ENCODE results near the gene SRD5A3. TPM values are rescaled to one million over a fixed set of nuclear protein-coding genes. Genes with fewer than 3 reads are reported as not detected.

Gene SRD5A3
- total and polyA plus RNA-seq, 2 donors (not counting 3 experiments of a cell fraction or from before 2014, with no cell fraction given), result 23.6 to 24.3 TPM

GRCh38 chr4:55356991-55357461 lies 11.0 kb downstream of the SRD5A3 start:
- Histone ChIP-seq H3K9ac (replicated peaks; ENCODE audit: extremely low read depth, insufficient read depth, low read length) (no peak overlapping the region), H3K79me2 (ENCODE audit: control insufficient read depth, insufficient read depth, low read length) (no peaks in the 10 kb centered on the region), H3K36me3 (ENCODE audit: control insufficient read depth in 2 of 2, extremely low read depth in 1 of 2, insufficient read depth in 2 of 2, low read length in 2 of 2) (no peaks in the 10 kb centered on the region), H3K4me3 (replicated peaks in 1 of 3; ENCODE audit: insufficient read depth in 1 of 3, low read depth in 1 of 3, low read length in 3 of 3) (no peak overlapping the region), H3K27ac (ENCODE audit: insufficient read depth, low read depth, low read length) (no peak overlapping the region), H3K4me2 (ENCODE audit: insufficient read depth, low read length) (no peak overlapping the region), H2AFZ (ENCODE audit: low read depth, low read length) (no peak overlapping the region), H3K9me3 (replicated peaks; ENCODE audit: control insufficient read depth, insufficient read depth, low read length) (no peaks in the 10 kb centered on the region), H4K20me1 (replicated peaks; ENCODE audit: control insufficient read depth, extremely low read depth, insufficient read depth, low read length) (no peaks in the 10 kb centered on the region), H3K4me1 (ENCODE audit: control insufficient read depth, extremely low read depth, insufficient read depth, low read length) (peaks cover 19% of the 10 kb centered on the region), H3K27me3 (ENCODE audit: control insufficient read depth in 2 of 2, insufficient read depth in 2 of 2, low read length in 2 of 2) (no peaks in the 10 kb centered on the region), H3K9me1 (replicated peaks; ENCODE audit: control insufficient read depth, extremely low read depth, insufficient read depth, low read length) (no peaks in the 10 kb centered on the region)
- intact Hi-C loops (cut with micrococcal nuclease) (no loop called here), dilution Hi-C loops (cut with MboI; ENCODE audit: extremely low pct_ligation_motif_present, low sequenced_read_pairs) (no loop called here)
- no peak for DNase-seq (ENCODE audit: low read depth, low spot score)
- TF ChIP-seq, protein P1, sequence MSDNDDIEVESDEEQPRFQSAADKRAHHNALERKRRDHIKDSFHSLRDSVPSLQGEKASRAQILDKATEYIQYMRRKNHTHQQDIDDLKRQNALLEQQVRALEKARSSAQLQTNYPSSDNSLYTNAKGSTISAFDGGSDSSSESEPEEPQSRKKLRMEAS (IDR thresholded peaks at IDR 0.05; ENCODE audit: insufficient read depth, insufficient read length), result no peak
- peak; percentile 59 for TF ChIP-seq FOS (IDR thresholded peaks at IDR 0.05; ENCODE audit: borderline replicate concordance, insufficient read depth, low read length)
- TF ChIP-seq, protein P2, sequence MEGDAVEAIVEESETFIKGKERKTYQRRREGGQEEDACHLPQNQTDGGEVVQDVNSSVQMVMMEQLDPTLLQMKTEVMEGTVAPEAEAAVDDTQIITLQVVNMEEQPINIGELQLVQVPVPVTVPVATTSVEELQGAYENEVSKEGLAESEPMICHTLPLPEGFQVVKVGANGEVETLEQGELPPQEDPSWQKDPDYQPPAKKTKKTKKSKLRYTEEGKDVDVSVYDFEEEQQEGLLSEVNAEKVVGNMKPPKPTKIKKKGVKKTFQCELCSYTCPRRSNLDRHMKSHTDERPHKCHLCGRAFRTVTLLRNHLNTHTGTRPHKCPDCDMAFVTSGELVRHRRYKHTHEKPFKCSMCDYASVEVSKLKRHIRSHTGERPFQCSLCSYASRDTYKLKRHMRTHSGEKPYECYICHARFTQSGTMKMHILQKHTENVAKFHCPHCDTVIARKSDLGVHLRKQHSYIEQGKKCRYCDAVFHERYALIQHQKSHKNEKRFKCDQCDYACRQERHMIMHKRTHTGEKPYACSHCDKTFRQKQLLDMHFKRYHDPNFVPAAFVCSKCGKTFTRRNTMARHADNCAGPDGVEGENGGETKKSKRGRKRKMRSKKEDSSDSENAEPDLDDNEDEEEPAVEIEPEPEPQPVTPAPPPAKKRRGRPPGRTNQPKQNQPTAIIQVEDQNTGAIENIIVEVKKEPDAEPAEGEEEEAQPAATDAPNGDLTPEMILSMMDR (IDR thresholded peaks at IDR 0.05; ENCODE audit: extremely low read depth in 1 of 2, insufficient read depth in 1 of 2, low read depth in 1 of 2, low read length in 2 of 2), result no peak
- no peak for TF ChIP-seq JUN (IDR thresholded peaks at IDR 0.05; ENCODE audit: borderline replicate concordance, insufficient read depth, insufficient read length, low read depth)
- no peak for TF ChIP-seq GATA2 (IDR thresholded peaks at IDR 0.05; ENCODE audit: insufficient read depth, insufficient read length, low read depth, low read length)
- FAIRE-seq, result peak; percentile 48
- BruUV-seq (replicated peaks), result no TSS peak
- CTCF ChIA-PET, result interaction anchor here (2.0 to 3.5 kb wide), 2 partner anchors 11 to 198 kb away, joined by 5 to 12 read pairs; partner anchors contain the start of gene SRD5A3
- POLR2A ChIA-PET, result no interaction called here
